Measurements from ENCODE around the gene FAM163B. TPM values are rescaled to one million over a fixed set of nuclear protein-coding genes. Genes with fewer than 3 reads are reported as not detected.

Gene FAM163B
- total RNA-seq, 1 experiment from 2014 or later: not detected

- no peaks in the 10 kb centered on the region for H3K9me3 Mint-ChIP-seq (ENCODE audit: unreplicated experiment)
- TF ChIP-seq CTCF (IDR thresholded peaks at IDR 0.05; ENCODE audit: insufficient read depth in 1 of 2, low read depth in 1 of 2, low read length in 1 of 2, severe bottlenecking in 1 of 2, unreplicated experiment in 1 of 2): no peak
- BruUV-seq (replicated peaks): no TSS peak
- Histone ChIP-seq H3K36me3 (ENCODE audit: control insufficient read depth, insufficient read depth, low read length) (no peaks in the 10 kb centered on the region), H3K4me3 (ENCODE audit: low read depth, low read length) (no peak overlapping the region), H3K4me1 (0 out of 2 replicates have a peak, but pooled peaks cover 3% of the 10 kb centered on the region), H3K9me3 (no peaks in the 10 kb centered on the region), H3K27me3 (replicated peaks; ENCODE audit: control insufficient read depth, insufficient read depth, low read length) (no peaks in the 10 kb centered on the region)
- H3K27me3 Mint-ChIP-seq (ENCODE audit: insufficient read depth, unreplicated experiment): peaks cover 7% of the 10 kb centered on the region
- H3K4me1 Mint-ChIP-seq (ENCODE audit: low read depth, unreplicated experiment): peaks cover 2% of the 10 kb centered on the region
- H3K36me3 Mint-ChIP-seq (ENCODE audit: insufficient read depth, unreplicated experiment): no peaks in the 10 kb centered on the region
- DNase-seq: no peak
- no peak overlapping the region for H3K4me3 Mint-ChIP-seq (ENCODE audit: unreplicated experiment)
- no peak overlapping the region for H3K27ac Mint-ChIP-seq (ENCODE audit: unreplicated experiment)
- ChIA-PET CTCF (no interaction called here), POLR2A (no interaction called here)
- intact Hi-C loops (cut with micrococcal nuclease; ENCODE audit: unreplicated experiment): no loop called here
Observed at GRCh38 chr9:133547116-133547515, 62.1 kb downstream of the FAM163B start.

- no peaks in the 10 kb centered on the region for H3K9me3 Mint-ChIP-seq (ENCODE audit: unreplicated experiment)
- POLR2A ChIA-PET: no interaction called here
- intact Hi-C loops (cut with micrococcal nuclease; ENCODE audit: unreplicated experiment): no loop called here
- no TSS peak for BruUV-seq (replicated peaks)
- H3K4me1 ChIP-seq: no peaks in the 10 kb centered on the region
- CTCF ChIA-PET: no interaction called here
- H3K9me3 ChIP-seq: no peaks in the 10 kb centered on the region
- no peaks in the 10 kb centered on the region for H3K27me3 ChIP-seq (replicated peaks; ENCODE audit: control insufficient read depth, insufficient read depth, low read length)
- no peak overlapping the region for H3K4me3 Mint-ChIP-seq (ENCODE audit: unreplicated experiment)
- H3K27ac Mint-ChIP-seq (ENCODE audit: unreplicated experiment): no peak overlapping the region
- H3K4me3 ChIP-seq (ENCODE audit: low read depth, low read length): no peak overlapping the region
- H3K36me3 ChIP-seq (ENCODE audit: control insufficient read depth, insufficient read depth, low read length): no peaks in the 10 kb centered on the region
- H3K4me1 Mint-ChIP-seq (ENCODE audit: low read depth, unreplicated experiment): no peaks in the 10 kb centered on the region
- H3K36me3 Mint-ChIP-seq (ENCODE audit: insufficient read depth, unreplicated experiment): no peaks in the 10 kb centered on the region
- peaks cover 7% of the 10 kb centered on the region for H3K27me3 Mint-ChIP-seq (ENCODE audit: insufficient read depth, unreplicated experiment)
- no peak for TF ChIP-seq CTCF (IDR thresholded peaks at IDR 0.05; ENCODE audit: insufficient read depth in 1 of 2, low read depth in 1 of 2, low read length in 1 of 2, severe bottlenecking in 1 of 2, unreplicated experiment in 1 of 2)
- no peak for DNase-seq
Observed at GRCh38 chr9:133546287-133546680, 62.9 kb downstream of the FAM163B start.

- no peak overlapping the region for H3K4me3 ChIP-seq (ENCODE audit: low read depth, low read length)
- H3K4me1 Mint-ChIP-seq (ENCODE audit: low read depth, unreplicated experiment): no peaks in the 10 kb centered on the region
- H3K27ac Mint-ChIP-seq (ENCODE audit: unreplicated experiment): no peak overlapping the region
- intact Hi-C loops (cut with micrococcal nuclease; ENCODE audit: unreplicated experiment): no loop called here
- no peak overlapping the region for H3K4me3 Mint-ChIP-seq (ENCODE audit: unreplicated experiment)
- H3K36me3 ChIP-seq (ENCODE audit: control insufficient read depth, insufficient read depth, low read length): no peaks in the 10 kb centered on the region
- H3K27me3 ChIP-seq (replicated peaks; ENCODE audit: control insufficient read depth, insufficient read depth, low read length): no peaks in the 10 kb centered on the region
- TF ChIP-seq CTCF (IDR thresholded peaks at IDR 0.05; ENCODE audit: insufficient read depth in 1 of 2, low read depth in 1 of 2, low read length in 1 of 2, severe bottlenecking in 1 of 2, unreplicated experiment in 1 of 2): no peak
- no TSS peak for BruUV-seq (replicated peaks)
- no peaks in the 10 kb centered on the region for H3K36me3 Mint-ChIP-seq (ENCODE audit: insufficient read depth, unreplicated experiment)
- H3K4me1 ChIP-seq: no peaks in the 10 kb centered on the region
- H3K27me3 Mint-ChIP-seq (ENCODE audit: insufficient read depth, unreplicated experiment): peaks cover 3% of the 10 kb centered on the region
- CTCF ChIA-PET: no interaction called here
- no peaks in the 10 kb centered on the region for H3K9me3 ChIP-seq
- H3K9me3 Mint-ChIP-seq (ENCODE audit: unreplicated experiment): no peaks in the 10 kb centered on the region
- POLR2A ChIA-PET: no interaction called here
- DNase-seq: no peak
Observed at GRCh38 chr9:133545494-133546286, 63.5 kb downstream of the FAM163B start.
